Esophagus muscularis mucosa (tissue), 4 donors: ENCODE measurements around the gene STAT2.

Experiments
- EP300 ChIP-seq: sonication (generic); formaldehyde crosslinking; IDR thresholded peaks from one replicate; pipeline ENCODE4 v1.6.1; 2017; ENCODE audit warnings: antibody characterized with exemption
- POLR2A ChIP-seq: fragments of 450-650 bp; IDR thresholded peaks from one replicate; pipeline ENCODE4 v1.6.1; 2017; ENCODE audit warnings: antibody characterized with exemption, moderate library complexity, mild to moderate bottlenecking, low read depth
- POLR2AphosphoS5 ChIP-seq, 2 donors: sonication (generic); formaldehyde crosslinking; IDR thresholded peaks; one replicate each; pipeline ENCODE4 v1.6.1; 2017; ENCODE audit warnings: antibody characterized with exemption in 2 of 2
- TF ChIP-seq, protein P1 (sequence below), 3 experiments: fragments of 200-600 bp in 2 of 3; fragments of 450-650 bp in 1 of 3; sonication (generic) in 2 of 3; IDR thresholded peaks; one replicate each; pipeline ENCODE4 v1.5.1; 2017 to 2019; ENCODE audit warnings: antibody characterized with exemption in 3 of 3, mild to moderate bottlenecking in 2 of 3, moderate library complexity in 1 of 3

GRCh38 chr12:56308714-56309113, 51.2 kb downstream of the STAT2 start:
- TF ChIP-seq, protein P1, sequence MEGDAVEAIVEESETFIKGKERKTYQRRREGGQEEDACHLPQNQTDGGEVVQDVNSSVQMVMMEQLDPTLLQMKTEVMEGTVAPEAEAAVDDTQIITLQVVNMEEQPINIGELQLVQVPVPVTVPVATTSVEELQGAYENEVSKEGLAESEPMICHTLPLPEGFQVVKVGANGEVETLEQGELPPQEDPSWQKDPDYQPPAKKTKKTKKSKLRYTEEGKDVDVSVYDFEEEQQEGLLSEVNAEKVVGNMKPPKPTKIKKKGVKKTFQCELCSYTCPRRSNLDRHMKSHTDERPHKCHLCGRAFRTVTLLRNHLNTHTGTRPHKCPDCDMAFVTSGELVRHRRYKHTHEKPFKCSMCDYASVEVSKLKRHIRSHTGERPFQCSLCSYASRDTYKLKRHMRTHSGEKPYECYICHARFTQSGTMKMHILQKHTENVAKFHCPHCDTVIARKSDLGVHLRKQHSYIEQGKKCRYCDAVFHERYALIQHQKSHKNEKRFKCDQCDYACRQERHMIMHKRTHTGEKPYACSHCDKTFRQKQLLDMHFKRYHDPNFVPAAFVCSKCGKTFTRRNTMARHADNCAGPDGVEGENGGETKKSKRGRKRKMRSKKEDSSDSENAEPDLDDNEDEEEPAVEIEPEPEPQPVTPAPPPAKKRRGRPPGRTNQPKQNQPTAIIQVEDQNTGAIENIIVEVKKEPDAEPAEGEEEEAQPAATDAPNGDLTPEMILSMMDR (IDR thresholded peaks at IDR 0.05): no peak
- no peak for TF ChIP-seq POLR2AphosphoS5 (IDR thresholded peaks at IDR 0.05)
- no peak for TF ChIP-seq EP300
- no peak for TF ChIP-seq POLR2A
